Stimulated activated CD4-positive, alpha-beta T cell treated with anti-CD3 and anti-CD28 coated beads, Interleukin-4, amount 100 ng/mL, for 48 hours (primary cell): ENCODE results near the gene SOBP.

Experiments
- DNase-seq, 2 donors: peaks; one replicate each; pipeline ENCODE4 v3.0.0-alpha.2; 2020; ENCODE audit warnings: low read depth in 2 of 2

The SOBP gene

GRCh38 chr6:107637316-107638315 lies 147.7 kb downstream of the SOBP start:
- DNase-seq = no peak

DNA sequence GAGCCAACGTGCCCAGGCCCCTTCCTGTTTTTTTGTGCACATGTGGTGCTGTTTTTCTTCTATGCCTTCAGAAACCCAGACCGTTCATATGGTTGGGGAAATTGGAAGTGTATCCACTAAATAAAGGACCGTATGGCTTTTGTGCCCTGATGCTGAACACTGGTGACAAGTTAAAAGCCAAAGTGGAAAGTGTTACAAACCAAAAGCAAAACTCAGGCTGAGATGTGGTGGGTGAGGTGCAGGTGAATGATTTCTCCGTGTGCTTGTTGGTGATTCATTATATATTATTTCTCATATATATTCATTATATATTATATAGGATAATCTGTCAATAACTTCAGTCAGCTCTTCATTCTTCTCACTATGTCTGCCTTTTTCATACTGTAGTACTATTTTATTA lies 148.6 kb downstream of the SOBP start:
- no peak for DNase-seq

- no peak for DNase-seq
These were observed 149.6 kb downstream of the SOBP start for GRCh38 chr6:107639511-107639910.

DNA sequence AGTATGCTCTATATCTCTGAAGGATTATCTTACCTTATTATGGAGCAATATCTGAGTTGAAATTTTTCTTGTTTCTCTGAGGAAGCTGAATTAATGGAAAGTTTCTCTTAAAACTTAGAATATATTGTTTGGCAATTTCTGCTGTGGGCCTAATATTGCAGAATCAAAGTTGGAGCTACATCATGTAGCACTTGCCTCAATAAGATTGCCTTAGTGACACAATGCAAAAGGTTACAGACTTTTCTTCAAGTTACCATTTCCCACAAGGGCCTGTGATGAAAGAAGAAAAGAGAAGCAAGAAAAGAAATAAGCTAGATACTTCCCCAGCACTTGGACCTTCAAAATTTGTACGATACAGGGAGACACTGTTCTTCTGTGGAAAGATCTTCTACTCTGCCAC lies 151.2 kb downstream of the SOBP start:
- no peak for DNase-seq

- no peak for DNase-seq
These were observed 151.6 kb downstream of the SOBP start for GRCh38 chr6:107641500-107641941.

DNA sequence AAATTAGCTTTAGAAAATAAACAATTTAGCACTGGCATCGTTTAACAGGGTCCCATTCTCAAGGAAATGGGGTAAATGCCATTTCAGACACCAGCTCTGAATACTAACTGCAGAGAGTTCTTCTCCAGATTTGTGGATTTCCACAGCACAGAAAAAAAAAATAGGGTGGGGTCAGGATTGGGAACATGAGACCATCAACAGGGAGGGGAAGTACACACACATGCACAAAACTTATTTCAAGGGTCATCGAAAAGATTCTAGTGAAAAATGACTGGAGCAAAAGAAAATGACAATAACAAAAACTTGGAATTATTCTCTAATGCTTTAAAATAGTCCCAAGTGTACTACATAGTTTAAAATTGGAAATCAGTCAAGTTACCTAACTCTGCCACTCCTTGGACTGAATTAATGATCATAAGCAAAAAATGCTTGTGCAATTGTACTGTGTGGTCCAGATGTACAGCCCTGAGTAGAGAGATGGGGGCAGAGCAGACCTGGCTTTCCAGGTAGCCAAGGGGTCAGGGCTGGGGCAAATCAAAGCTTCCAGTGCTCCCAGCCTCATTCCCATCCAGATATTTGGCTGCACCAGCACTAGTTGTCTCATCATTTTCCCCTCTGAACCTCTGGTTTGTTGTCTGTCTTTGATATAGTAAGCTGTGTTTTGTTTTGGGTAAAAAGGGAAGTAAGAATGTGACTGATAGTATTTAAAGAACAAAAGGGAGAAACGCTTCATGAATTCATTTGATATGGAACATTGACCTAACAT lies 152.4 kb downstream of the SOBP start:
- DNase-seq = no peak

GRCh38 chr6:107642861-107643328 lies 153.0 kb downstream of the SOBP start:
- no peak for DNase-seq

GRCh38 chr6:107644513-107644912 lies 154.6 kb downstream of the SOBP start:
- no peak for DNase-seq

DNA sequence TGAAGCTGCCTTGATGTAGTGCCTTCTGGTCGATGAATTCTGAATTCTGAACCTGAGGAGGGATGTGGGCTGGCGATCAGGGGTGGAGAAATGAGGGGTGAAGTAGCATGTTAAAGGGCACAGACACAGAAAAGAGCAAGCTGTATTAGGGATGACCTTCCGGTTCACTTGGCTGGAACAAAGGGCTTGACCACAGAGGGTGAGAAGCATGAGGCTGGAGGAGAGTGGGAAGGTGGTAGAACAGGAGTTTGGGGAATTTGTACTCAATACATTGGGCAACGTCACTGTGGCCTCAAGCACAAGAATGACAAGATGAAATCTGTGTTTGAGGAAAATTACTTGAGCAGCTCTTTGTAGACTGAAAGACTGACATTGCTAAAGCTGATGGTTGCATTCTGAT lies 155.8 kb downstream of the SOBP start:
- DNase-seq = no peak

GRCh38 chr6:107646176-107646575 lies 156.3 kb downstream of the SOBP start:
- DNase-seq = no peak

DNA sequence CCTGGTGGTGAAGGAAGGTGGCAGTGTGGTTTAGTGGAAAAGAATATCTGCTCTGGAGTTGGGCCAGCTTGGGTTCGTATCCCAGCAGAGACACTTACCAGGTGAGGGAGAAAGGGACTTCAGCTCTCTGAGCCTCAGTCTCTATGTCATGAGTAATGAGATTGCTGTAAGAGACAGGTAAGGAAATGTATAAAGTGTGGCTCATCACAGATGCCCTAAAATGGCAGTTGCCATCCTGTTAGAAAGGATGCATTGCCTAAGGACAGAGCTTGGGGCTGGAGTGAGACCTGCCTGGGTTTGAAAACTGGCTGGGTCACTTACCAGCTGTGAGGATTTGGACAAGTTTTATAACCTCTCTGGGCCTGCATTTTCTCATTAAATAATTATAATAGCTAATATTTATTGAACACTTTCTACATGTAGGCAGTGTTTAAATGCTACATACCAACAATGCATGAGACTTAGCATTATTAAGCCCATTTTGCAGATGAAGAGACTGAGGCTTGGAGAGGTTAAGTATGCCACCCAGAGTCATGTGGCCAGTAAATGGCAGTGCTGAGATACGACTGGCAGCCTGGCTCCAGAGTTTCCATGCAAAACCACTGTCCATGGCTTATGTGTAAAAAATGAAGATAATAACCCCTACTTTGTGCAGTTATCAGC lies 157.0 kb downstream of the SOBP start:
- DNase-seq = no peak

DNA sequence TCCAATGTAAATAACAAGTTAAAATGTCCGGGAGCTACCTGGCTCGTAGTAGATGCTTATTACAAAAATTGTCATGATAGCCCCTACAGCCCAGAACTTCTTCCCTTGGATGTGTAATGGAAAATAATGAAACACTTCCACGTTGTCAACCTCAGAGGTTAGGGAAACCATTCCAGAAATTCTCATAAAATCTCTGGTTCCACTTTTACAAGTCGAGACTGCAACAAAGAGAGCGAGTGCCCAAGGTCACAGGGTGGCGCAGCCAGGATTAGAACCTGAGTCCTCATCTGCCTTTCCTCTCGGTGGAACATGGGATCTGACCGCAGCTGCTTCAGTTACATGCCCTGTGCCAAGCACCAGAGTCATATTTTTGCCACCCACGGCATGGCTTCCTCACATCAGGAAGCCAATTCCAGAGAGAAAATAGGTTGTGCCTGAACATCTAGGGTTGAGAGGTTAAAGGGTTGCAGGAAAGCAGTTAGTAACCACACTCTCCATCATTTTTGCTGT lies 157.6 kb downstream of the SOBP start:
- DNase-seq = no peak

DNA sequence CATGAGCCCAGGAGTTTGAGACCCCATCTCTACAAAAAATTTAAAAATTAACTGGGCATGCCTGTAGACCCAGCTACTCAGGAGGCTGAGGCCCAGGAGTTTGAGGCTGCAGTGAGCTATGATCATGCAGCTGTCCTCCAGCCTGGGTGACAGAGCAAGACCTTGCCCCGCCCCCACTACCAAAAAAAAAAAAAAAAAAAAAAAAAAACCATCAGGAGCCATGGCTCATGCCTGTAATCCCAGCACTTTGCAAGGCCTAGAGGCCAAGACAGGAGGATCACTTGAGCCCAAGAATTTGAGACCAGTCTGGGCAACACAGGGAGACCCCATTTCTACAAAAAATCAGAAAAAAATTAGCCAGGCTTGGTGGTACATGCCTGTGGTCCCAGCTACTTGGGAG lies 159.1 kb downstream of the SOBP start:
- no peak for DNase-seq

DNA sequence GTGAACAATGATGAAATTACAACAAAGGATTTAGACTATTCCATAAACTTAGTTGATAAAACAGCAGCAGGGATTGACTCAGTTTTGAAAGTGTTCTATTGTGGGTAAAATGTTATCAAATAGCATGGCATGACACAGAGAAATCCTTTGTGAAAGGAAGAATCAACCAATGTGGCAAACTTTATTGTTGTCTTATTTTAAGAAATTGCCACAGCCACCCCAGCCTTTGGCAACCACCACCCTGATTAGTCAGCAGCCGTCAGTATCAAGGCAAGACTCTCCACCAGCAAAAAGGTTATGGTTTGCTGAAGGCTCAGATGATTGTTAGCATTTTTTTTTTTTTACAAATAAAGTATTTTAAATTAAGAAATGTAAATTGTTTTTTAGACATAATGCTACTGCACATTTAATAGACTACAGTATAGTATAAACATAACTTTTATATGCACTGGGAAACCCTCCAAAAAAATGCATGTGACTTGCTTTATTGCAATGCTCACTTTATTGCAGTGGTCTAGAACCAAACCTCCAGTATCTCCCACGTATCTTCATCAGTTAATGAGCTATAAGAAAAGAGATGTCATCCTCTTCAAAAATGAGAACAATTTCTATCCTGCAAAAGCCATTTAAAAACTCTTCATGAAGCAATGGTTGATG lies 162.7 kb downstream of the SOBP start:
- DNase-seq = no peak

DNA sequence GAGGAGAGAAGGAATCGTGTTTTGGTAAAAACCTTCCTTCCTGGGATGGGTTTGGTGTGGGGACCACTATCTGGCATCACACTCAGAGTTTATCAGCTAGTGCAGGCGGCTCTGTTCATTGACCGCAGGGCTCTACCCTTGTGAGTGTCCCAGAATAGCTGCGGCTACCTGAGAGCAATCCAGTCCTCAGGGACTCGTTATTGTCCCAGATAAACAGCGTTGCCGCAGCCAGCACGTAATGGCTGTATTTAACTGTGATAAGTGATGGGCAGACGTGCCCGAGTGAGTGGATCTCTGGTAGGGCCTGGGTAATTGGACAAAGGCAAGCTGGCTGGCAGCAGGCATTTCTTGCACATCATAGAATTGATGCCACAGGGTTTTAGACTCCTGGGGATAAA lies 163.3 kb downstream of the SOBP start:
- no peak for DNase-seq

GRCh38 chr6:107653861-107654394 lies 164.0 kb downstream of the SOBP start:
- no peak for DNase-seq

- DNase-seq = no peak
These were observed 164.8 kb downstream of the SOBP start for GRCh38 chr6:107654764-107655163.

DNA sequence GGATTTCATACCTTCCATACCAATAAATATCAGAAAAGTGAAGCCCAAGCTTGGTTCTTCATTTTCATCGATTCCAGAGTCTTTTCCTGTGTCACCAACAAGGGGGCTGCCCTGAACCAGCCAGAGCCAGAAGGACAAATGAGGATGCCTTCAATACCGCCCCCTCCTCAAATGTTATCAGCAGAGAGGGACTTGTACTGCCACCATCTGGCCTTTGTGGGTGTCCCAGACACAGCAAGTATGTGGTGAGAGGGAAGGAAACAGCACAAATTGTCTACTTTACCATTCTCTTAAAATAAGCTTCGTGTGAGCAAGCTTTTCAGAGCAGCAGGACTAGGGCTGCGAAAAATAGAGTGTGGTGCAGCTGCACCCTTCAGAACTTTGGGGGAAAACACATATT lies 165.3 kb downstream of the SOBP start:
- no peak for DNase-seq

DNA sequence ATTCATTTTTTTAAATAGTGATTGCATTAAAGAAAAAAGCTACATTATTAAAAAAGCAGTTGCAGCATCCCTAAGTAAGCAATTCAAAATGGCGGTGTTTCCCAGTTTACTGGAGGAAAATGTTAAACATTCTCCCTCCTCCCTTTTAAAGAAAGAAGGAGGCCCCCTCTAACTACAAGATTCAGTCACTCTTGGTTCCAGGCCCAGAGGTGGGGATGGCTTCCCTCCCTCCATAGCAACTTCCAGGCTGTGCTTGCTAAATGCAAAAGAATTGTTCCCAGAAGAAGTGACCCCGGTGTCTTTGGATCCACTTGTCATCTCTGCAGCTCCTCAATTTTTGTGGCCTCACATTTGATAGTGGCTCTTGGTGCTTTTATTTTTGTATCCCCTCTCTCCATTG lies 165.9 kb downstream of the SOBP start:
- no peak for DNase-seq

DNA sequence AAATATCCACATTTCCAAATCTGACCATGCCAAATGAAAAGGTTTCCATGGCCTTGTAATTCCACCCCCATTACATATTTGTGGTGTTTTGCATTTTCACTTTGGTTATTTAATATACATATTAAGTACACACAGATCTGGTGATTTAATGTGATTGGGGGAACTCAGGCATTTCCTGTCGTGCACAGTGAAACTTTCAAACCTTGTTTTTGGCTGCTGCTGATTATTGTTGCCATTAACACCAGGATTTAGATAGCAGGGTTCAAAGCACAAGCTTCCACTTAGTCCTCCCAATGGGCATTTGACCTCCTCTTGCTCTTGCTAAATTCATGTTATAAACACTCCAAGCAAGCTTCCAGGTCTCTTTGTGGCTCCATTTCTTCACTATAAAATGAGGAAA lies 166.5 kb downstream of the SOBP start:
- no peak for DNase-seq

GRCh38 chr6:107656883-107657282 lies 167.0 kb downstream of the SOBP start:
- DNase-seq = no peak
